ENCODE measurements around the gene CRYGD.
"Not testable (repeated sequence)": the region's sequence is repeated elsewhere in the genome, so short reads cannot be mapped to it uniquely, and the experiment has no call there.

- TF ChIP-seq POLR2A (IDR thresholded peaks at IDR 0.05): not testable (repeated sequence)
- TF ChIP-seq, protein P1, sequence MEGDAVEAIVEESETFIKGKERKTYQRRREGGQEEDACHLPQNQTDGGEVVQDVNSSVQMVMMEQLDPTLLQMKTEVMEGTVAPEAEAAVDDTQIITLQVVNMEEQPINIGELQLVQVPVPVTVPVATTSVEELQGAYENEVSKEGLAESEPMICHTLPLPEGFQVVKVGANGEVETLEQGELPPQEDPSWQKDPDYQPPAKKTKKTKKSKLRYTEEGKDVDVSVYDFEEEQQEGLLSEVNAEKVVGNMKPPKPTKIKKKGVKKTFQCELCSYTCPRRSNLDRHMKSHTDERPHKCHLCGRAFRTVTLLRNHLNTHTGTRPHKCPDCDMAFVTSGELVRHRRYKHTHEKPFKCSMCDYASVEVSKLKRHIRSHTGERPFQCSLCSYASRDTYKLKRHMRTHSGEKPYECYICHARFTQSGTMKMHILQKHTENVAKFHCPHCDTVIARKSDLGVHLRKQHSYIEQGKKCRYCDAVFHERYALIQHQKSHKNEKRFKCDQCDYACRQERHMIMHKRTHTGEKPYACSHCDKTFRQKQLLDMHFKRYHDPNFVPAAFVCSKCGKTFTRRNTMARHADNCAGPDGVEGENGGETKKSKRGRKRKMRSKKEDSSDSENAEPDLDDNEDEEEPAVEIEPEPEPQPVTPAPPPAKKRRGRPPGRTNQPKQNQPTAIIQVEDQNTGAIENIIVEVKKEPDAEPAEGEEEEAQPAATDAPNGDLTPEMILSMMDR (IDR thresholded peaks at IDR 0.05): not testable (repeated sequence)
Observed at GRCh38 chr2:208138334-208138733, 14.0 kb upstream of the CRYGD start.

All from uterus (tissue), 2 donors.